SK-N-MC (cell line): ENCODE measurements around the gene CILP.

Experiments used
- EZH2 ChIP-seq: fragments of 200-600 bp; sonication (generic); IDR thresholded peaks from one replicate; pipeline ENCODE4 v1.6.1; 2017; ENCODE audit warnings: antibody characterized with exemption
- POLR2AphosphoS5 ChIP-seq: IDR thresholded peaks from 2 replicates; pipeline ENCODE4 v1.6.1; 2012; ENCODE audit warnings: mild to moderate bottlenecking, low read depth, low read length, borderline replicate concordance

DNA sequence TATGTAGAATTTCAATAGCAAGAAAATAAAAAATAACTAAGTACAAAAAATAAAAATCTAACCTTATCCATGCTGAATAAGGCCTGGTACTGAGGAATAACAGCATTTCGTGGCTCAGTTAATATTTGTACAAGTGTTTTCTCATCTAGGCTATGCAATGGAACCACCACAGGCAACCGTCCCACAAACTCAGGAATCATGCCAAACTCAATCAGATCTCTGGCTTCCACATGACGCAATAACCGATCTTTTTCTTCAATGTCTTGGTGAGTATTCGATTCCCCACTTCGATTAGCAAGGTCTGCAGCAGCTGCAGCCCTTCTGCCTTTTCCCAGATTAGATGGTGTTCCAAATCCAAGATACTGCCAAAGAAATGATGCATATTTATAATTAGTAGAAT, 56.6 kb downstream of the CILP start:
- TF ChIP-seq EZH2 = no peak
- no peak for TF ChIP-seq POLR2AphosphoS5
